ENCODE results near the gene TMEM239.
"Not testable (repeated sequence)": the region's sequence is repeated elsewhere in the genome, so short reads cannot be mapped to it uniquely, and the experiment has no call there.

The TMEM239 gene

GRCh38 chr20:2816030-2816582, at the start of gene TMEM239:
TSS of gene TMEM239 (plus strand) at chr20:2816364. CDS start at chr20:2816555, 191 bp downstream.
- no peak for DNase-seq

GRCh38 chr20:2767768-2768631, 48.2 kb upstream of the TMEM239 start:
- DNase-seq, result no peak

- no peak for DNase-seq
These were observed 47.5 kb upstream of the TMEM239 start for GRCh38 chr20:2768632-2769015.

GRCh38 chr20:2770091-2770490, 46.1 kb upstream of the TMEM239 start:
- not testable (repeated sequence) for DNase-seq

- no peak for DNase-seq
These were observed 44.5 kb upstream of the TMEM239 start for GRCh38 chr20:2771631-2772080.

GRCh38 chr20:2773812-2774211, 42.4 kb upstream of the TMEM239 start:
- DNase-seq, result no peak

GRCh38 chr20:2775139-2775538, 41.0 kb upstream of the TMEM239 start:
- DNase-seq, result no peak

GRCh38 chr20:2778602-2779321, 37.4 kb upstream of the TMEM239 start:
- no peak for DNase-seq

- DNase-seq, result no peak
These were observed 35.2 kb upstream of the TMEM239 start for GRCh38 chr20:2780948-2781347.

GRCh38 chr20:2783908-2784566, 32.1 kb upstream of the TMEM239 start:
- DNase-seq, result no peak

GRCh38 chr20:2793471-2793870, 22.7 kb upstream of the TMEM239 start:
- DNase-seq, result no peak

GRCh38 chr20:2794202-2794748, 21.9 kb upstream of the TMEM239 start:
- peak in 1 of 2 experiments; percentile 26 for DNase-seq

GRCh38 chr20:2794866-2795447, 21.2 kb upstream of the TMEM239 start:
- DNase-seq, result peak in 1 of 2 experiments; percentile 64

- DNase-seq, result peak in 1 of 2 experiments; percentile 24
These were observed 20.7 kb upstream of the TMEM239 start for GRCh38 chr20:2795451-2795850.

GRCh38 chr20:2796011-2796660, 20.0 kb upstream of the TMEM239 start:
- no peak for DNase-seq

- DNase-seq, result no peak
These were observed 18.8 kb upstream of the TMEM239 start for GRCh38 chr20:2797136-2797983.

GRCh38 chr20:2798095-2798805, 17.9 kb upstream of the TMEM239 start:
- DNase-seq, result no peak

- no peak for DNase-seq
These were observed 17.4 kb upstream of the TMEM239 start for GRCh38 chr20:2798814-2799213.

- no peak for DNase-seq
These were observed 16.9 kb upstream of the TMEM239 start for GRCh38 chr20:2799271-2799670.

Data from NCI-H526 (cell line).